Measurements from ENCODE around the gene ISCA2. TPM values are rescaled to one million over a fixed set of nuclear protein-coding genes. Genes with fewer than 3 reads are reported as not detected.

Gene ISCA2
- total RNA-seq, 1 donor from 2014 or later: 21.4 TPM

- Histone ChIP-seq H3K9me3 (no peaks in the 10 kb centered on the region), H3K27ac (no peak overlapping the region), H3K36me3 (no peaks in the 10 kb centered on the region), H3K4me3 (no peak overlapping the region), H3K4me1 (peaks cover 10% of the 10 kb centered on the region), H3K27me3 (no peaks in the 10 kb centered on the region)
- intact Hi-C loops (cut with DNase I): no loop called here
- DNase-seq: no peak
- TF ChIP-seq CTCF (IDR thresholded peaks at IDR 0.05): no peak
- peak; percentile 3 for ATAC-seq
Observed at GRCh38 chr14:74525361-74525851, 31.8 kb downstream of the ISCA2 start.

GRCh38 chr14:74526854-74527585 is 33.5 kb downstream of the ISCA2 start:
- Histone ChIP-seq H3K27ac (no peak overlapping the region), H3K36me3 (no peaks in the 10 kb centered on the region), H3K4me1 (peaks cover 10% of the 10 kb centered on the region), H3K4me3 (no peak overlapping the region), H3K9me3 (no peaks in the 10 kb centered on the region), H3K27me3 (no peaks in the 10 kb centered on the region)
- DNase-seq: no peak
- intact Hi-C loops (cut with DNase I): no loop called here
- TF ChIP-seq CTCF (IDR thresholded peaks at IDR 0.05): no peak
- no peak for ATAC-seq

- H3K36me3 ChIP-seq: no peaks in the 10 kb centered on the region
- peaks cover 10% of the 10 kb centered on the region for H3K4me1 ChIP-seq
- H3K4me3 ChIP-seq: no peak overlapping the region
- no peaks in the 10 kb centered on the region for H3K9me3 ChIP-seq
- no peaks in the 10 kb centered on the region for H3K27me3 ChIP-seq
- no peak for DNase-seq
- no peak for TF ChIP-seq CTCF (IDR thresholded peaks at IDR 0.05)
- intact Hi-C loops (cut with DNase I): no loop called here
- no peak for ATAC-seq
- H3K27ac ChIP-seq: no peak overlapping the region
Observed at GRCh38 chr14:74527736-74528280, 34.2 kb downstream of the ISCA2 start.

GRCh38 chr14:74528406-74528805 is 34.8 kb downstream of the ISCA2 start:
- H3K27me3 ChIP-seq: no peaks in the 10 kb centered on the region
- no peaks in the 10 kb centered on the region for H3K36me3 ChIP-seq
- DNase-seq (no peak), ATAC-seq (no peak)
- no peak overlapping the region for H3K27ac ChIP-seq
- intact Hi-C loops (cut with DNase I): no loop called here
- no peaks in the 10 kb centered on the region for H3K9me3 ChIP-seq
- no peak overlapping the region for H3K4me3 ChIP-seq
- TF ChIP-seq CTCF (IDR thresholded peaks at IDR 0.05): no peak
- peaks cover 10% of the 10 kb centered on the region for H3K4me1 ChIP-seq

- Histone ChIP-seq H3K27ac (no peak overlapping the region), H3K4me3 (no peak overlapping the region), H3K36me3 (no peaks in the 10 kb centered on the region), H3K9me3 (no peaks in the 10 kb centered on the region), H3K27me3 (no peaks in the 10 kb centered on the region), H3K4me1 (peaks cover 10% of the 10 kb centered on the region)
- no peak for TF ChIP-seq CTCF (IDR thresholded peaks at IDR 0.05)
- DNase-seq: no peak
- ATAC-seq: no peak
- intact Hi-C loops (cut with DNase I): no loop called here
Observed at GRCh38 chr14:74528886-74529285, 35.3 kb downstream of the ISCA2 start.

All from upper lobe of right lung (tissue), 1 donor.